Measurements from ENCODE around the gene GNAZ.

GRCh38 chr22:23067023-23067650 is 3.2 kb upstream of the GNAZ start:
- TF ChIP-seq CTCF (IDR thresholded peaks at IDR 0.05; ENCODE audit: low read depth, low read length): no peak
- no peak for TF ChIP-seq POLR2A (IDR thresholded peaks at IDR 0.05; ENCODE audit: extremely low read depth, insufficient read length)
- TF ChIP-seq, protein P1, sequence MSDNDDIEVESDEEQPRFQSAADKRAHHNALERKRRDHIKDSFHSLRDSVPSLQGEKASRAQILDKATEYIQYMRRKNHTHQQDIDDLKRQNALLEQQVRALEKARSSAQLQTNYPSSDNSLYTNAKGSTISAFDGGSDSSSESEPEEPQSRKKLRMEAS (IDR thresholded peaks at IDR 0.05; ENCODE audit: low read depth, low read length): no peak
- TF ChIP-seq MYC (IDR thresholded peaks at IDR 0.05; ENCODE audit: low read depth, low read length): no peak

All from NB4 (cell line).